NCI-H1417 treated with DMSO at 0.1 percent for 48 hours (cell line): ENCODE results near the gene USP46.

ENCODE experiments used
- DNase-seq: peaks from one replicate; lab custom pipeline; 2025; lab: John Stamatoyannopoulos, UW

The USP46 gene

GRCh38 chr4:52659001-52659721, at the start of gene USP46:
Gene USP46 (minus strand): TSS chr4:52659301. CDS start chr4:52659150, 151 bp downstream.
- peak; percentile 30 for DNase-seq

GRCh38 chr4:52704661-52705060, 45.6 kb upstream of the USP46 start:
- no peak for DNase-seq

GRCh38 chr4:52704133-52704532, 45.0 kb upstream of the USP46 start:
- DNase-seq: no peak

- DNase-seq: no peak
Measured at GRCh38 chr4:52701207-52701606, 42.1 kb upstream of the USP46 start.

GRCh38 chr4:52694936-52695335, 35.8 kb upstream of the USP46 start:
- DNase-seq: no peak

GRCh38 chr4:52693492-52693891, 34.4 kb upstream of the USP46 start:
- no peak for DNase-seq

GRCh38 chr4:52689096-52689495, 30.0 kb upstream of the USP46 start:
- no peak for DNase-seq

- DNase-seq: no peak
Measured at GRCh38 chr4:52687696-52688095, 28.6 kb upstream of the USP46 start.

- no peak for DNase-seq
Measured at GRCh38 chr4:52685316-52685715, 26.2 kb upstream of the USP46 start.

GRCh38 chr4:52684896-52685295, 25.8 kb upstream of the USP46 start:
- DNase-seq: no peak

- no peak for DNase-seq
Measured at GRCh38 chr4:52680381-52680780, 21.3 kb upstream of the USP46 start.

- DNase-seq: no peak
Measured at GRCh38 chr4:52676536-52676935, 17.4 kb upstream of the USP46 start.

- DNase-seq: no peak
Measured at GRCh38 chr4:52675111-52675510, 16.0 kb upstream of the USP46 start.

GRCh38 chr4:52670739-52671138, 11.6 kb upstream of the USP46 start:
- no peak for DNase-seq

GRCh38 chr4:52670121-52670520, 11.0 kb upstream of the USP46 start:
- no peak for DNase-seq

- no peak for DNase-seq
Measured at GRCh38 chr4:52665592-52665991, 6.5 kb upstream of the USP46 start.

GRCh38 chr4:52664479-52664878, 5.4 kb upstream of the USP46 start:
- no peak for DNase-seq

GRCh38 chr4:52661966-52662690, 3.0 kb upstream of the USP46 start:
- DNase-seq: no peak

- no peak for DNase-seq
Measured at GRCh38 chr4:52660643-52661042, 1.5 kb upstream of the USP46 start.

- DNase-seq: no peak
Measured at GRCh38 chr4:52659722-52660261, 691 bp upstream of the USP46 start.

GRCh38 chr4:52658641-52659000, 480 bp downstream of the USP46 start:
- DNase-seq: no peak

- DNase-seq: no peak
Measured at GRCh38 chr4:52657618-52658501, 1.2 kb downstream of the USP46 start.

GRCh38 chr4:52657292-52657617, 1.8 kb downstream of the USP46 start:
- DNase-seq: no peak
